Glomerular endothelial cell (primary cell): ENCODE measurements around the gene CDH23. TPM values are rescaled to one million over a fixed set of nuclear protein-coding genes. Genes with fewer than 3 reads are reported as not detected.

Source experiments
- DNase-seq: peaks from one replicate; pipeline ENCODE4 v3.0.0-alpha.2; 2011; ENCODE audit warnings: low read depth, low spot score; ENCODE audit errors: extremely low read depth
- total RNA-seq: library from RNA; depleted of rRNA; stranded (reverse); fragments of >200 nt; gene quantifications from 2 replicates; pipeline ENCODE4 v1.2.3, GENCODE V29; 2015

CDH23 gene
- total RNA-seq, 1 donor from 2014 or later: not detected

- no peak for DNase-seq
Observed at GRCh38 chr10:71816936-71817618, 420.4 kb downstream of the CDH23 start.

GRCh38 chr10:71817831-71818655 is 421.3 kb downstream of the CDH23 start:
- no peak for DNase-seq

- no peak for DNase-seq
Observed at GRCh38 chr10:71818674-71819260, 422.0 kb downstream of the CDH23 start.

- DNase-seq: no peak
Observed at GRCh38 chr10:71819441-71819861, 422.7 kb downstream of the CDH23 start.

- no peak for DNase-seq
Observed at GRCh38 chr10:71819985-71820384, 423.3 kb downstream of the CDH23 start.

- DNase-seq: no peak
Observed at GRCh38 chr10:71820966-71821365, 424.2 kb downstream of the CDH23 start.

- DNase-seq: no peak
Observed at GRCh38 chr10:71821909-71822763, 425.4 kb downstream of the CDH23 start.

GRCh38 chr10:71823356-71823755 is 426.6 kb downstream of the CDH23 start:
- no peak for DNase-seq

- no peak for DNase-seq
Observed at GRCh38 chr10:71824333-71824732, 427.6 kb downstream of the CDH23 start.

GRCh38 chr10:71825217-71825616 is 428.5 kb downstream of the CDH23 start:
- DNase-seq: no peak

GRCh38 chr10:71827852-71828251 is 431.1 kb downstream of the CDH23 start:
- no peak for DNase-seq

GRCh38 chr10:71828702-71829101 is 432.0 kb downstream of the CDH23 start:
- no peak for DNase-seq

GRCh38 chr10:71829171-71829570 is 432.5 kb downstream of the CDH23 start:
- DNase-seq: no peak

- no peak for DNase-seq
Observed at GRCh38 chr10:71829896-71830295, 433.2 kb downstream of the CDH23 start.

- no peak for DNase-seq
Observed at GRCh38 chr10:71830726-71831125, 434.0 kb downstream of the CDH23 start.

GRCh38 chr10:71831646-71832552 is 435.2 kb downstream of the CDH23 start:
- DNase-seq: no peak

- no peak for DNase-seq
Observed at GRCh38 chr10:71832967-71833366, 436.2 kb downstream of the CDH23 start.

GRCh38 chr10:71833451-71834342 is 437.0 kb downstream of the CDH23 start:
- no peak for DNase-seq

GRCh38 chr10:71834343-71834674 is 437.6 kb downstream of the CDH23 start:
- DNase-seq: no peak
